ENCODE measurements around the gene MAD1L1. TPM values are rescaled to one million over a fixed set of nuclear protein-coding genes. Genes with fewer than 3 reads are reported as not detected.
"Not testable (repeated sequence)": the region's sequence is repeated elsewhere in the genome, so short reads cannot be mapped to it uniquely, and the experiment has no call there.

MAD1L1 gene
- total RNA-seq, 1 donor from 2014 or later, result 48.4 TPM

DNA sequence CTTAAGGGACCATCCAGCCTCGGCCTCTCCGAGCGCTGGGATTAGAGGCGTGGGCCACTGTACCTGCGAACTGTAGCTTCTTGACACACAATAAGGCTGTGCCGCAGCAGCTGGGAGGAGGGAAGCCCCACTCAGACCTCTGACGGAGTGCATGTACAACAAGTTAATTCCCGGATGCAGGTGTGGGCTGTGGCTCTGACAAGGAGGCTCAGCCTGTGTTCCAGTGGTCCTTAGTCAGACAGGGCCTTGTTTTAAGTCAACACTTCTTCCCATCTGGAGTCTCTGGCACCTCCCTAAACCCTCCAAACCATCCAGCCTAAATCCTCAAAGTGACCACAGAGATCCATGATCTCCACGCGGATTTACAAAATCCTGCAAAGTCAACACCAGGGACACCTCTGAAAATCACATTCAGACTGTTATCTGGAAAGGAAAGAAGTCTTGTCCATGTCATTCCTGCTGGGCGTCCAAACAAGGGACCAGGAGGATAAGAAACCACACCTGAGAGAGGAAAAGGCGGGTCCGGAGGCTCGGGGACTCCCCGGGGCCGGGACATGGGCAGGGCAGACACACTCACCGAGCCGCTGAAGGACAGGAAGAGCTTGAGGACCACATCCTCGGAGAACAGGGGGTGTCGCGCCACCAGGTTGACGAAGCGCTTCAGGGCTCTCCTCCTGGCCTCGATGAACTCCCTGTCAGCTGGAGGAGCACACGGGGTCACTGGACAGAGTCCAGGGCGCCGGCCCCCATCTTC lies 38.7 kb upstream of the MAD1L1 start:
- intact Hi-C loops (cut with DNase I), result no loop called here
- Histone ChIP-seq H3K27me3 (no peaks in the 10 kb centered on the region), H3K36me3 (peaks cover 49% of the 10 kb centered on the region), H3K9me3 (no peaks in the 10 kb centered on the region), H3K4me3 (no peak overlapping the region), H3K4me1 (no peaks in the 10 kb centered on the region), H3K27ac (no peak overlapping the region)
- DNase-seq, result no peak
- ATAC-seq, result no peak
- TF ChIP-seq CTCF (IDR thresholded peaks at IDR 0.05), result no peak

GRCh38 chr7:2270495-2270894 lies 37.8 kb upstream of the MAD1L1 start:
- Histone ChIP-seq H3K27me3 (no peaks in the 10 kb centered on the region), H3K36me3 (peaks cover 44% of the 10 kb centered on the region), H3K9me3 (no peaks in the 10 kb centered on the region), H3K4me3 (no peak overlapping the region), H3K4me1 (no peaks in the 10 kb centered on the region), H3K27ac (no peak overlapping the region)
- intact Hi-C loops (cut with DNase I), result no loop called here
- no peak for TF ChIP-seq CTCF (IDR thresholded peaks at IDR 0.05)
- no peak for DNase-seq
- ATAC-seq, result no peak

- Histone ChIP-seq H3K9me3 (no peaks in the 10 kb centered on the region), H3K4me3 (no peak overlapping the region), H3K27ac (peak overlapping the region; percentile 17), H3K27me3 (no peaks in the 10 kb centered on the region), H3K36me3 (peaks cover 43% of the 10 kb centered on the region), H3K4me1 (no peaks in the 10 kb centered on the region)
- intact Hi-C loops (cut with DNase I), result no loop called here
- DNase-seq, result no peak
- ATAC-seq, result no peak
- TF ChIP-seq CTCF (IDR thresholded peaks at IDR 0.05), result no peak
Measured at GRCh38 chr7:2269991-2270460, 37.3 kb upstream of the MAD1L1 start.

DNA sequence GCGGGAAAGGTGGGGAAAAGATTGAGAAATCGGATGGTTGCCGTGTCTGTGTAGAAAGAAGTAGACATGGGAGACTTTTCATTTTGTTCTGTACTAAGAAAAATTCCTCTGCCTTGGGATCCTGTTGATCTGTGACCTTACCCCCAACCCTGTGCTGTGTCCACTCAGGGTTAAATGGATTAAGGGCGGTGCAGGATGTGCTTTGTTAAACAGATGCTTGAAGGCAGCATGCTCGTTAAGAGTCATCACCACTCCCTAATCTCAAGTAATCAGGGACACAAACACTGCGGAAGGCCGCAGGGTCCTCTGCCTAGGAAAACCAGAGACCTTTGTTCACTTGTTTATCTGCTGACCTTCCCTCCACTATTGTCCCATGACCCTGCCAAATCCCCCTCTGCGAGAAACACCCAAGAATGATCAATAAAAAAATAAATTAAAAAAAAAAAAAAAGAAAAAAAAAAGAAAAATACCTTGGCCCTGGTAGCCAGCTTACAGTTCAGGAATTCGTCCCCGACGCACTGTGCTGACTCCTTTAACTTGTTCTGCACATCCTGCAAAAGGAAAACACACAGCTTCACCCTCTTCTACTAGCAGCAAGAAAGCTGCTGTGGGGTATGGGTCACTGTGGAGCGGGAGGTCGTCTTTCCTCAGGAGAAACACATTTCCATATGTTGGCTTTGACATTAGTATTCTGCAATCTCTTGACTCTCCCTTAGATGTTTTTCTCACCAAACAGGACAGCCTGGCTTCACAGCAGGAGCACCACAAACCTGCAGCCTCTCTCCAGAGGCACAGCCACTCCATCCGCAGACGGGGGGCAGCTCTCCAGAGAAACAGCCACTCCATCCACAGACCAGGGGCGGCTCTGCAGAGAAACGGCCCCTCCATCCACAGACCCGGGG lies 36.6 kb upstream of the MAD1L1 start:
- intact Hi-C loops (cut with DNase I); ATAC-seq; H3K4me3 ChIP-seq; DNase-seq; H3K4me1 ChIP-seq; H3K27me3 ChIP-seq; H3K9me3 ChIP-seq: not testable (repeated sequence)
- H3K36me3 ChIP-seq, result peaks cover 36% of the 10 kb centered on the region
- peak overlapping the region; percentile 17 for H3K27ac ChIP-seq

GRCh38 chr7:2266911-2267310 lies 34.2 kb upstream of the MAD1L1 start:
- H3K36me3 ChIP-seq, result peaks cover 33% of the 10 kb centered on the region
- H3K4me3 ChIP-seq, result no peak overlapping the region
- H3K9me3 ChIP-seq, result no peaks in the 10 kb centered on the region
- H3K4me1 ChIP-seq, result no peaks in the 10 kb centered on the region
- no peak overlapping the region for H3K27ac ChIP-seq
- TF ChIP-seq CTCF (IDR thresholded peaks at IDR 0.05), result no peak
- H3K27me3 ChIP-seq, result no peaks in the 10 kb centered on the region
- DNase-seq (no peak), ATAC-seq (no peak)
- intact Hi-C loops (cut with DNase I), result no loop called here

GRCh38 chr7:2264158-2264557 lies 31.4 kb upstream of the MAD1L1 start:
- H3K4me1 ChIP-seq, result no peaks in the 10 kb centered on the region
- ATAC-seq, result no peak
- H3K9me3 ChIP-seq, result no peaks in the 10 kb centered on the region
- TF ChIP-seq CTCF (IDR thresholded peaks at IDR 0.05), result no peak
- peaks cover 19% of the 10 kb centered on the region for H3K36me3 ChIP-seq
- intact Hi-C loops (cut with DNase I), result no loop called here
- no peak for DNase-seq
- no peak overlapping the region for H3K4me3 ChIP-seq
- no peak overlapping the region for H3K27ac ChIP-seq
- H3K27me3 ChIP-seq, result no peaks in the 10 kb centered on the region

Data from upper lobe of right lung (tissue), 1 donor.